HG02981 (cell line): ENCODE results near the gene TMA7.
"Not testable (repeated sequence)": the region's sequence is repeated elsewhere in the genome, so short reads cannot be mapped to it uniquely, and the experiment has no call there.

ENCODE experiments used
- ATAC-seq: cut with Tn5 transposase; IDR thresholded peaks from one replicate; pipeline ENCODE4 v1.9.1; 2021; ENCODE audit warnings: mild to moderate bottlenecking, moderate library complexity; ENCODE audit not compliant: unreplicated experiment

Gene TMA7

GRCh38 chr3:48439820-48440589 lies at the start of gene TMA7, which contains the start of gene CCDC51:
Gene TMA7, plus strand, starts transcription at chr3:48440257. Its CDS starts 40 bp downstream, at chr3:48440297.
Gene CCDC51, minus strand, starts transcription at chr3:48440119. Its CDS starts 4,991 bp downstream, at chr3:48435128.
- peak; percentile 97 for ATAC-seq

GRCh38 chr3:48394391-48394790 lies 45.7 kb upstream of the TMA7 start:
- no peak for ATAC-seq

- no peak for ATAC-seq
Measured at GRCh38 chr3:48395714-48396113, 44.3 kb upstream of the TMA7 start.

GRCh38 chr3:48397767-48398681 lies 42.0 kb upstream of the TMA7 start:
- no peak for ATAC-seq

- ATAC-seq = no peak
Measured at GRCh38 chr3:48398701-48399386, 41.2 kb upstream of the TMA7 start.

GRCh38 chr3:48399387-48400172 lies 40.5 kb upstream of the TMA7 start:
- ATAC-seq = no peak

- no peak for ATAC-seq
Measured at GRCh38 chr3:48400824-48401433, 39.1 kb upstream of the TMA7 start.

- not testable (repeated sequence) for ATAC-seq
Measured at GRCh38 chr3:48401434-48401901, 38.6 kb upstream of the TMA7 start.

- ATAC-seq = no peak
Measured at GRCh38 chr3:48402281-48402732, 37.8 kb upstream of the TMA7 start.

GRCh38 chr3:48402907-48403306 lies 37.1 kb upstream of the TMA7 start:
- ATAC-seq = no peak

- no peak for ATAC-seq
Measured at GRCh38 chr3:48403533-48404439, 36.3 kb upstream of the TMA7 start.

GRCh38 chr3:48404440-48405342 lies 35.4 kb upstream of the TMA7 start:
- no peak for ATAC-seq

GRCh38 chr3:48405343-48405881 lies 34.6 kb upstream of the TMA7 start:
- no peak for ATAC-seq

GRCh38 chr3:48405971-48406370 lies 34.1 kb upstream of the TMA7 start:
- ATAC-seq = no peak

GRCh38 chr3:48406443-48407431 lies 33.3 kb upstream of the TMA7 start:
- no peak for ATAC-seq

GRCh38 chr3:48407542-48408099 lies 32.4 kb upstream of the TMA7 start:
- ATAC-seq = no peak
